LHCN-M2 (cell line): ENCODE data around the gene SYT1. TPM values are rescaled to one million over a fixed set of nuclear protein-coding genes. Genes with fewer than 3 reads are reported as not detected.

Experiments used
- DNase-seq: peaks from one replicate; pipeline ENCODE4 v3.0.0-alpha.2; 2012; ENCODE audit warnings: low read depth
- total RNA-seq: library from RNA; depleted of rRNA; stranded (reverse); fragments of >200 nt; gene quantifications from 2 replicates; pipeline ENCODE4 v1.2.3, GENCODE V29; 2014

Gene SYT1
- total RNA-seq, 1 experiment from 2014 or later: 61.0 TPM

GRCh38 chr12:79217306-79217705 is 352.7 kb downstream of the SYT1 start:
- DNase-seq: no peak

- DNase-seq: no peak
Observed at GRCh38 chr12:79223210-79223609, 358.6 kb downstream of the SYT1 start.

DNA sequence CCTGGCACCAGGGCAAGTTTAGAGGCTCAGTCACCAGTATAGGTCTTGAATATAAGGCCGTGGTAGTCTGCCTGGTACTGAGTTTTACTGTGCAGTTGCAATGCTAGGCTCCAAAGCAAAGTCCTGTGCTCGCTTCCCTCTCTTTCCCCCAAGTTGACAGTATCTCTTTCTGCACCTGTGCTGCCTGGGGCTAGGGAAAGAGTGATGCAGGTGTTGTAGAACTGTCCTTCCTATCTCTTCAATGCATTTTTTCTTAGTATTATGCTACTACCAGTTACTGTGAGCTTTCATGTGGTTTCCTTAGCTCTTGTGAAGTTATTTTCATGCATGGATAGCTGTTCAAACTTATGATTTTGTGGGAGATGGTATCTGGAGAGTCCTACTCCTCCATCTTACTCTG is 359.2 kb downstream of the SYT1 start:
- no peak for DNase-seq

DNA sequence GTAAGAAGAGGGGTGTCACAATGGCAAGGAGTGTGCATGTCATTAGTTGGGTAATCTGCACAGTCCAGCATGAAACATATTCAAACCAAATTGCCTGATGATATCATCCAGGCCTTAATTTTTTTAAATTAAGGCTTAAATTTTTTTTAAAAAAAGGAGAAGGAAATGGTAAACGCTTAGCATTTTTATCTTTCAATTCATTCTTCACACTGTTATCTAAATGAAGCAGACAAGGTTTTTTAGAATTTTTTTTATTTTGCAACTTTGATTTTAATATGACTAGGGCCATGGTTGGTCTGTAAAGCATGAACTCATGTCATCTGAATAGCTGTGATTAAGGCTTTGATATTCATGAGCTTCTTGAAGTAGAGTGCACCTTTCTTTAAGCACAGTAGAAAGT is 362.5 kb downstream of the SYT1 start:
- DNase-seq: no peak

DNA sequence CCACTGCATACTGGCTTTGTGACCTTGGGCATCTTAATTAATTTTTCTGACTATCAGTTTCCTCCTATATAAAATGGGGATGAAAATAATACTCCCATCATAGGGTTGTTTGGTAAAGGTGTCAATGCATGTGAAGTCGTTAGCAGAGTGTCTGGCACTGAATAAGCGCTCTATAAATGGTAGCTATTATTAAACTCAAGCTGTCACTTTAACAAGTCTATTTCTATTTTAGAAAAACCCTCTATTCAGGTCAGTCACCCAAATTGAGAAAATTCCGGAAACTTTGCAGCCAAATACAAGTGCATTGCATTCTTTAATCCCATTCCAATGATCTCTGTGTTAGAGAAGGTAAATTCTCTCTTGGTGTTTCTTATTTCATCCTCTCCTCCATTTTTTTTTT is 363.1 kb downstream of the SYT1 start:
- no peak for DNase-seq

GRCh38 chr12:79233341-79233781 is 368.8 kb downstream of the SYT1 start:
- no peak for DNase-seq

DNA sequence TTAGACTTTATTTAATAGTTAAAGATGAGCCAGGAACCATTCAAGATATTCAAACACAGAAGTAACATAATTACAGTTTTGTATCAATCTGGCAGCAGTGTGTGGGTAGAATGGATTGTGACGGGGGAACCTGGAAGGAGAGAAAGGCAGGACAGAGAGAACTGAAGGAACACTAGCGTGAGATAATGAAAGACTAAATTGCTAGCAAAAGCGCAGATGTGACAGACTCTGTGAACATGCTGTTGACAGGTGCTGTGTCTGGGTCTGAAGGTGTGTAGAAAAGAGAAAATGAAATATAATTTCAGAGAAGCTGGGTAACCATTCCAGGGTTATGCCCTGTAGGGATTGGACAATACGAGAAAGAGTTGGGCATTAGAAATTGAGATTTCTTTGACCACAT is 372.3 kb downstream of the SYT1 start:
- DNase-seq: no peak

- DNase-seq: no peak
Observed at GRCh38 chr12:79238246-79238645, 373.7 kb downstream of the SYT1 start.

- DNase-seq: no peak
Observed at GRCh38 chr12:79247494-79247893, 382.9 kb downstream of the SYT1 start.

- peak; percentile 24 for DNase-seq
Observed at GRCh38 chr12:79250186-79250585, 385.6 kb downstream of the SYT1 start.

- peak; percentile 34 for DNase-seq
Observed at GRCh38 chr12:79250960-79251755, 386.6 kb downstream of the SYT1 start.

DNA sequence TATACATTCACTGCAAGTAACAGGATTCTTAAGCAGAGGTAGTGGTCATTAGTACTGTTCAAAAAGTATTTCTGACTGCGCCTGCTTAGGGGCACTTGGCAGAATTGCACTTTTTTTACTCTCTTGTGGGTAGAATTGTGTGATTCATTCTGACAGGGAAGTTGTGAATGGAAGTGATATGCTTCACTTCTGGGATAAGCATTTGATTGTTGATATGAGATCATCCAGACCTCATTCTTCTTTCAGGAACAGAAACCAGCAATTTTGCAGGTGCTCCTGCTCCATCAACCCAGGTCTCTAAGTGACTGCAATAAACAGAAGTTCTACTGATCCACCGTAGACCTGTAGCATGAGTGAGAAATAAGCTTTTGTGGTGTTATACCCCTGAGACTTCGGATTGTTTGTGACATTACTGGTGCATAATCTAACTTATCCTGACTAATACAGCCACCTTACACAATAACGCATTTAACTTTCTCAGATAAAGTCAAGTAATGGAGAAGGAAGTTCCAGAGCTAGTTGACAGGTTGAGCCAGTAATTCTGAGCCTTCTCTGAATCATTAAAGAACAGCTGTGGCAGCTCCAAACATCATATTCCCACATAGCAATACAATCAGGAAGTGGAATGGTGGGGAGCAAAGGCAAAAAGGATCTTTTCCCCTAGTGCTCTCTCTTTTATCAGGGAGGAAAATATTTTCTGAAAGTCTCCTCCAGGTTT is 387.9 kb downstream of the SYT1 start:
- DNase-seq: peak; percentile 69

GRCh38 chr12:79255288-79255687 is 390.7 kb downstream of the SYT1 start:
- peak; percentile 30 for DNase-seq

GRCh38 chr12:79260923-79261322 is 396.3 kb downstream of the SYT1 start:
- DNase-seq: no peak

GRCh38 chr12:79262938-79263337 is 398.4 kb downstream of the SYT1 start:
- DNase-seq: peak; percentile 34

DNA sequence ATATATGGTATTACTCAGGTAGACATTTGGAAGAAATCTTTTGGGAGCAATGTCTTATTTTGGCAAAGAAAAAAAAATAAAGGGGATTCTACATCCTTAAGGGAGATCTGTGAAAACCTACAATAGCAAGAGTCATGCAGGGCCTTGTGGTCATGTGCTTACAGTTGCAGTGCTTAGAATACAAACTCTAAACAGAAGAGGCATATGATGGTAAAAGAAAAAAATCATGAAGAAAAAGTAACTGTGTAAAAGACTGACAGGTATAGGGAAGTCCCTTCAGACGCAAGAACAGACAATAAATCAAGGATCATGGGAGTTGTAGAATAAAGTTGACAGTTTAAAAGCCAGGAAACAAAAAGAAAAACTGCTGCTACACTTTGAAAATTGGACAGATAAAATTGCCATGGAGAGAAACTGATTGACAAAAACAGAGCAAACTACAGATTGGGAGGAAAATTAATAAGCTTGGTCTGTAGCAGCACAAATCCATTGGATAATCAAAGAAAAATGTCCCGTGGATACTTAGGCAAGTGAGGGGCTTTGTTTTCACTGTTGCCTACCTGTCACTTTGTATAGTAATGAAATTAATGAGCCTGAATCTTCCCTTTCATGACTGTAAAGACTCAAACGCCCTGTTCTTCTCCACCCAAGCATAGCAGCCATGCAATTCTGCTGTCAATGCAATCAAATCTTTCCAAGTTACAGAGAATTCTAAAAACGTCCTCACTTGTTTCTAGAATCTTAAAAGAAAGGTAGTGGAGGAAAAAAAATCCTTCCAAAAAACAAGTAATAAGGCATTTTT is 402.0 kb downstream of the SYT1 start:
- DNase-seq: no peak

DNA sequence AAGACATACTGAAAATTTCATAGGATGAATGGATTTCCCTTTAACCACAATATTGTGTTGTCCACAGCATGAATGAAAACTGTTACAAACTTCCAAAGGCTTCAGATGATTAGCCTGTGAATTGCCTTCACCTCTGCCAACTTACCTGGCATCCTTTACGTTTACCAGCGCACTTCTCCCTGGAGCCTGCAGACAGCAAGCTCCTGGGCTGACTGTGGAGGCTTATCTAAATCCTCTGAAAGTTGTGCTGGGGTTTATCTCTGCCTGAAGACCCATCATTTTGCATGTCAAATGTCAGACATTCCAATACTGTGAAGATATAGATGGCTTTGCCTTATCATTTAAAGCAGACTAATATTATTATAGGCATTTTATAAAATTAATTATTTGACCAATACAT is 403.0 kb downstream of the SYT1 start:
- no peak for DNase-seq

DNA sequence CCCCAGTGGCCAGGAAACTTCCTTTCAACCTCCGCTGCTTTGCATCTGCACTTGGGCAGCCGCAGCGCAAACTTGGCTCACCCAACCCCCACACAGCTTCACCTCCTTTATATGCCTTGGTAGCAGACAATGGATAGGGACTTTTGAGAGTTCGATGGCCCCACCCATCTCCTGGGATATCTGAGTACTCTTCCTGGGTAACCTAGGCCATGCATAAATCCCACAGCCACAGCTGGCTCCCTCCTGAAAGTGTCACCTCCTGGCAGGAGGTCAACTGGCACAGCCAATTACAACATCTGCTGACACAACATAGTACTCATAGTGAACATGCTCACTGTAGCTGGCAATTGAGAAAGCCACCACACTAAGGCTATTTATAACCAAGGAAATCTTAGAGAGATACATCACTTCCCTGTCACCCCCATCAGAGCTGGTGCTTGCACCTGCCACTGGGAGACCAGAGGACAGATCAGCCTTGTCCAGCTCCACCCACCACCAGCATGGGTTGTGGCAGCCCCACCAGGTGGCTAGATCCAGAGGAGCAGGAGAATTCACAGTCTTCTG is 410.0 kb downstream of the SYT1 start:
- peak; percentile 75 for DNase-seq

DNA sequence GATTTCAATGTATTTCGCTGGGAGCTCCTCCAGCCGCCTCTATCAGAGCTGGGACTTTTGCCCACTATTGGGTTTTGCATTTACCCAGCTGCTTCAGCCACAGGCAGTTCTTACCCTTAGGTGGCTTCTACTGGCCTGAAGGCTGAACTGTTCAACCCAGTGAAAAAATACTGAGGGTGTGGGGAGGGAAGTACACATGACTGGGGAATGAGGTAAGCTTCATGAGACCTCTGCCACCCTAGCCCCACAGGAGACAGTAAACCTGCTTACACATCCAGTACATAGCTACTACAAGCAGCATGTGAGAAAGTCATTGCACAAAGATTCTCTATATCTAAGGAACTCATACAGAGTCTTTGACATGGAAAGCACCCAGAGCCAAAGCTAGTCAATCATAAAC is 411.1 kb downstream of the SYT1 start:
- no peak for DNase-seq

- no peak for DNase-seq
Observed at GRCh38 chr12:79283364-79283763, 418.8 kb downstream of the SYT1 start.

- no peak for DNase-seq
Observed at GRCh38 chr12:79288911-79289310, 424.3 kb downstream of the SYT1 start.

GRCh38 chr12:79291711-79292110 is 427.1 kb downstream of the SYT1 start:
- DNase-seq: no peak
